T47D (cell line): ENCODE measurements around the gene EFR3B.

Experiments used
- DNase-seq, 2 experiments: peaks; one replicate each; pipeline versions ENCODE4 v3.0.0 to v3.0.0-alpha.2; 2011 to 2012; ENCODE audit warnings: low read depth in 1 of 2, low spot score in 1 of 2
- JUND ChIP-seq: IDR thresholded peaks from 2 replicates; pipeline ENCODE4 v1.6.1; 2012; ENCODE audit warnings: low read depth
- in situ Hi-C: cut with HindIII; loops from 2 replicates; pipeline ENCODE4 v1.10.0; 2016; ENCODE audit warnings: low sequenced_read_pairs, low pct_unique_long_range_greater_than_20kb

EFR3B gene

DNA sequence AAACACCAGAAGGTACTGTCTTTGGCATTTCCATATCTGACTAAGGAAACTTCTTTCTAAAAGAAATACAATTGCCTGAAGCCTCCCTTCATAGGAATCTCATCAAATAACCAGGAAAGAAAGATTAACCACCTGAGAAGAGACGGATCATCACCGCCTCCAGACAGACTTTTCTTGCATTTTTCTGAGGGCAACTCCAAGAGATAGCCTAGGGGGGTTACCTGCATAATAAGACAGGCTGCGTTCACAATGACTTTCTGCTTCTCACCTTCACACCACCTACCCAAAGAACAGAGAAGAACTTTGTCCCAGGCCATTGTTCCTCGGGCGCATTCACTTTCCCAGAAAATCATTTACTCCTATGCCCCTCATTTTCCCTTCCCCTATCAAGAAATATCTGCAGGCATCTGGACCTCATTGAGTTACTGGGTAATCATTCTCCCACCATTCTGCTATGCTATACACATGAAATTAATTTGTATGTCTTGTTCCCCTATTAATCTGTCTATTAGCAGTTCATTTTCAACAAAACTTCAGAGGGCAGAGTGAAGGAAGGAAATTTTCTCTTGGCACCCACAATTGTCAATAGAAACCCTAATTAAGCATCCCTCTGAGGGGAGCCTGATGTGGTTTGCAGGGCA, 134.8 kb downstream of the EFR3B start:
- TF ChIP-seq JUND = no peak
- DNase-seq = no peak
- in situ Hi-C loops = no loop called here

DNA sequence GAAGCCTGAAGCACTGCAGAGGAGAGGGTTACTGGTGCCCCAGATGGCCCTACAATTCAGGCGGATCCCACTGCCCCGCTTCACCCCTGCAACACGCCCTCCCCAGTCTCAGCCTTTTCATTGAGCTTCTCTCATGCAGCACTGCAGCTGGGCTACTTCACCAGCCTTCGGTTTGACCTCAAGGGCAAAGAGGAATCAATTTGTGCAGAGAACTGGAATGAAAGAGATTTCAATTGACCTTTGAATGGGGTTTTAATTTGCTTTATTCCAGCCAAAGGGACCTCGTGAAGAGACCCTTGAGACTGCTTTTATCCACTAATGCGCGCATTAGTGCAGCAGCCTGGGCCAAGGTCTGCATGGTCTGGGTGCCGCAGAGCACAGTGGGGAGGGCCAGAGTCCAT, 135.3 kb downstream of the EFR3B start:
- TF ChIP-seq JUND = no peak
- no peak for DNase-seq
- in situ Hi-C loops = no loop called here

DNA sequence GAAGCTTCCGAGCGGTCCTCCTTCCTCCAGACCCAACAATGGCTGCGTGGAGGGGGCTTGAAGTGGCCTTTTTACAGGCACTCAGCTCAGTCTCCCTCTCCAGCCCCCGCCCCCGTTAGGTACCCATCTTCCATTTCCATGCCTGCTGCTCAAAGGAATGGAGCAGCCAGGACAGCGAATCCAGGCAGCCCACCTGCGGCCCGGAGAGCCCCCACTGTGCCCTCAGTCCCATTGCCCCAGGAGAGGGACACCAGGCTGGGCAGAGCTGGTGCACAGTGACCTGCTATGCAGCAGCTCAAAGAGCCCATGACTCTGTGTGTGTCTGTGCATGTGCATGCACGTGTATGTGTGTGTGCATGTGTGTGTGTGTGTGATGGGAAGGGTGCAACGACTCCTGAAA, 137.1 kb downstream of the EFR3B start:
- TF ChIP-seq JUND = no peak
- in situ Hi-C loops = no loop called here
- DNase-seq = no peak

DNA sequence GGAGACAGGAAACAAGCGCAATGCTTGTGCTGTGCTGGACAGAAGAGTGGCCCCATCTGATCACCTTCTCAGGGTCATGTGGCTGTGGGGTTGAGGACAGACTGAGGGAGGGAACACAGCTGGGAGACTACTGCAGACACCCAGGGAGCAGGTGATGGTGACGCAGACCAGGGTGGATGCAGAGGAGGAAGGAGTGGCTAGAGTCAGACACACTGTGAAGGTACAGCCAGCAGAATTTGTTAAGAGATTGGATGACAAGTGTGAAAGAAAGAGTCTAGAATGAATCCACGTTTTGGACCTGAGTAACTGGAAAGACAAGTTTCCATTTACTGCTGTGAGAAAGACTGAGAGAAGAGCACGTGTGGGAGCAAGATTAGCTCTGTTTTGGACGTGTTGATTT, 142.4 kb downstream of the EFR3B start:
- TF ChIP-seq JUND = no peak
- DNase-seq = peak in 1 of 2 experiments; percentile 70
- in situ Hi-C loops = no loop called here

DNA sequence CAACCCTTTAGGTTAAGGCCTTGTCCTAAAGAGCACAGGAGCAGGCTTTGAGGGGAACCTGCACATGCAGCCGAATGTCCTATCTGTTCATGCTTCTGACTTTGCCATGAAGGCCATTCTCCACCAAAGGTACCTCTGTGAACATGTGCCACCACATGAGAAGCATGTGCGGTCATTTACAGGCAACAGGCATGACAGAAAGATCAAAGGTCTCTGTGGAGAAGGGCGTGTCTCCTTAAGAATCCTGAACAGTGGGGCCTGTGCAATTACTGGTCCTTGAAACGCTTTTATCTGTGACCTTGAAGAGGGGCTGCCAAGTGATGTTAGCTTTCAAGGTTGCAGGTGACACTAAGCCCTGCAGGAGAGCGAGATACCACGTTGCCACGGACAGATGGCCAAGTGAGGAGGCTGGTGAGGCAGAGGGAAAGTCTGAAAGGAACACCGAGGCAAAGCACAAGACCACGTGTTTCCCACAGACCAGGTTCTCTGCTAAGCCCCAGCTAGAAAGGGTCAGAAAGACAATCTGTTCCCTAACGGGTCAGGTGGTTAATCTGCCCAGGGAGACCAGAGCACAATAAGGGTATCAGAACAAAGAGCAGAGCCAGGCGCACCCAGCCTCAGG, 146.0 kb downstream of the EFR3B start:
- in situ Hi-C loops = no loop called here
- TF ChIP-seq JUND = no peak
- no peak for DNase-seq

DNA sequence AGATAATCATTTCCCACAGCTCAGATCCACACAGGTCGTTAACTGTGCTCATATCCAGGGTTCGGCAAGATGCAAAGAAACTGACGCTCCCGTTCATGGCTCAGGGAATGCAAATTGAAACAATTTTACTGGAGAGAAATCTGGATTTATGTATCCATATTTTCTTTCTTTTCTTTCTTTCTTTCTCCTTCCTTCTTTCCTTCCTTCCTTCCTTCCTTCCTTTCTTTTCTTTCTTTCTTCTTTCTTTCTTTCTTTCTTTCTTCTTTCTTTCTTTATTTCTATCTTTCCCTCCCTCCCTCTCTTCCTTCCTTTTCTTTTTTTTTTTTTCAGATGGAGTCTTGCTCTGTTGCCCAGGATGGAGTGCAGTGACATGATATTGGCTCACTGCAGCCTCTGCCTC, 146.5 kb downstream of the EFR3B start:
- in situ Hi-C loops = no loop called here
- no peak for DNase-seq
- TF ChIP-seq JUND = no peak

DNA sequence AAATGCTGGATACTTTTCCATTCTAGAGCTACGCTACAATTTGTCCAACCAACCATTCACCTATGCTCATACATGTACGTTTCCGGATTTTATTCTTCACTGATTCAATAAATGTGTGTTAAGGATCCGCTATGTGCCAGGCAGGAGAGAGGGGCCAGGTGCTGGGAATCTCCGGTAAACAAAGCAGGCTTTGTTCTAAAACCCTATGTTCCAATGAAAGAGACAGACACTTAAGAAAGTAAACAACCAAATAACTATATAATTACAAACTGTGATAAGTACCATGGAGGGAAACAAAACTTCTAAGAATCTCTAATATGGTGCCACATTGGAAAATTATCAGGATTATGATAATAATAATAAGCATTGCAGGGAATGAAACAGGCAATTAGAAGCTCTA, 148.7 kb downstream of the EFR3B start:
- in situ Hi-C loops = no loop called here
- TF ChIP-seq JUND = no peak
- DNase-seq = no peak

DNA sequence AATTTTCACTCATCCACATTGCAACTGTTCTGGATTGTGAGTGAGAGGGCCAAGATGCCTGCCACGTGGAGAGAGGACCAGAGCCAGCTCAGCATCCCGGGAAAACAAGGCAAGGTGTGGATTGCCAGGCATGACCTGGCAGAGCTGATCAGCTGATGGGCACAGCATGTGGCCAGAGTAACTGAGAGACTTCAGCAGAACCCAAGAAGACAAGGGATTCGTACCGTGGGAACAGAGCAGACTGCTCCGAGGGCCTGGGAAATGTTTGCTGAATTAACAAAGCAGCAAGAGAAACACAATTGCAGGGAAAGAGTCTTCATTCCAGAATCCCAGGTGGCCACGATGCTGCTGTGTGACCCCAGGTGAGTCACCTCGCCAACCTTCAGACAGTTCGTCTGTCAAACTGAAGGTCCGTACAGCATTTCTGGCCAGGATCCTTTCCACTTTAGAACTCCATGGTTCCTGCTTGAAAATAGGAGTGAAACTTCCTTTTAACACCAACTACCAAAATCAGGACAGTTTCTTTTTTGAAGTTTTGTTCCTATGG, 152.8 kb downstream of the EFR3B start:
- no peak for TF ChIP-seq JUND
- DNase-seq = no peak
- in situ Hi-C loops = no loop called here

DNA sequence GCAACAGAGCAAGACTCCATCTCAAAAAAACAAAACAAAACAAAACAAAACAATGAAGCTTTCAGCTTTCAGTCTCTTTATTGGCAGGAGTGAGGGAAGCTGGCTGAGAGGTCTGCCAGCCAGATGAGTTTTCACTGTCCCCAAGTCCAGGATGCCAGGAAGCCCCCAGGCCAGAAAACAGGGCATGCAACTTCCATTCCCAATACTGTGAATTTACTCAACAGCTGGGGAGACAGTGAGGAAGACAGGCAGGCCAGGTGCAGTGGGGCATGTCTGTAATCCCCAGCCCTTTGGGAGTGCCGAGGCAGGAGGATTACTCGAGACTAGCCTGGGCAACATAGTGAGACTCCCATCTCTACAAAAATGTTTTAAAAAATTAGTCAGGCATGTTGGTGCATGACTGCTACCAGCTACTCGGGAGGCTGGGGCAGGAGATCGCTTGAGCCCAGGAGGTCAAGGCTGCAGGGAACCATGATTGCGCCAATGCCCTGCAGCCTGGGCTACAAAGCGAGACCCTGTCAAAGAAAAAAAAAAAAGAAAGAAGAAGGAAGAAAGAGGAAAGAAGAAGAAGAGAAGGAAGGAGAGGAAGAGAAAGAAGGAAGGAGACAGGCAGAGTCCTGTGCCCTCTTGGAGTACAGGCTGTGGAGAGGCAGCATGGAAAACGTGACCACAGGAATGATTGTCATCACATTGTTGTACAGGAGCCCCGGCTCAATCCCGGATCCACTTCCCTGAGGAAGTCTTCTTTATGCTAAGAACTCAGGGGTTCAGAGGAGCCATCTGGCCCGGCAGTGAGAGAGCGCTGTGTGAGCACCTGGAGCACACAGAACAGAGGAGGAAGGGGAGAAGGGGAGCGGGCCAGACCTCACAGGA, 155.7 kb downstream of the EFR3B start:
- TF ChIP-seq JUND = no peak
- in situ Hi-C loops = no loop called here
- no peak for DNase-seq

DNA sequence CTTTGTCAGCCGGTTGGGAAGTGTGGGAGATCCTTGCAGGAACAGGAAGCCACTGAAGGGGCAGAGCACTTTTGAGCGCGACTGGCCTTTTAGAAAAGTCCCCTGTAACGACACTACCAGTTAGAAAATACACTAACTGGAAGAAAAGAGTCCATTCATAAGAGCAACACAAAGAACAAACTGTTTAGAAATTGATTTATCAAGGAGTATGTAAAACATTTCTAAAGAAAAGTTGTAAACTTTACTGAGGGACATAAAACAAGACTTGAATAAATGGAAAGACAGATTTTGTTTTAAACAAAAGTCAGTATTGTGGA, 156.3 kb downstream of the EFR3B start:
- in situ Hi-C loops = no loop called here
- no peak for DNase-seq
- TF ChIP-seq JUND = no peak

DNA sequence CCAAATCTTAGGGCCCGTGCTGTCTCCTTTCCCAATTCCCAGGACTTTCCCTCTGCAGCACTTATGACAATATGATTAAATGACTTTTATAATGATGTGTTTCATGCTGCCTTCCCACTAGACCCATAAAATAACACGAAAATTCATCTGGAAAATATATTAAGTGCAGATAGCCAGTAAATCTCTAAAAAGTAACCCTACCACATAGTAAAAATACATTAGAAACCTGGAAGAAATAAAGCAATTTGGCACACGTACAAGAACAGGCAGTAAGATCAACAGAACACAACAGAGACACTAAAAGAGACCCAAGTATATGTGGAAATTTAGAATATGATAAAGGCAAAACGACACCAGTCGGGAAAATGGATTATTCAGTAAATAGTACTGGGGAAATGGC, 156.7 kb downstream of the EFR3B start:
- in situ Hi-C loops = no loop called here
- no peak for TF ChIP-seq JUND
- DNase-seq = no peak

DNA sequence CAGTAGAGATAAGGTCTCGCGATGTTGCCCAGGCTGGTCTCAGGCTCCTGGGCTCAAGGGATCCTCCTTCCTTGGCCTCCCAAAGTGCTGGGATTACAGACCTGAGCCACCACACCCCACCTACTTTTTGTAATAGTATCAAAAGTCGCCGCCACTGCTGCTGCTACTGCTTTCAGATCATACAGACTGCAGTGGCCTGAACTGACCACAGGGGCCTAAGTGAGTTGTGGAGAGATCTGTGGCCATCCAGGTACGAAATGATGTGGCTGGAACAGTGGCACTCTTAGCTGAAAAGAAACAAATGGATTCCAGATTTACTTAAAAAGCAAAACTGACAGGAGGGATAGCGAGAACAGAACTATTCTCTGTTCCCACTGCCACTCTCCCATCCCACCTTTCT, 159.4 kb downstream of the EFR3B start:
- no peak for TF ChIP-seq JUND
- in situ Hi-C loops = no loop called here
- DNase-seq = peak; percentile 28 to 33

DNA sequence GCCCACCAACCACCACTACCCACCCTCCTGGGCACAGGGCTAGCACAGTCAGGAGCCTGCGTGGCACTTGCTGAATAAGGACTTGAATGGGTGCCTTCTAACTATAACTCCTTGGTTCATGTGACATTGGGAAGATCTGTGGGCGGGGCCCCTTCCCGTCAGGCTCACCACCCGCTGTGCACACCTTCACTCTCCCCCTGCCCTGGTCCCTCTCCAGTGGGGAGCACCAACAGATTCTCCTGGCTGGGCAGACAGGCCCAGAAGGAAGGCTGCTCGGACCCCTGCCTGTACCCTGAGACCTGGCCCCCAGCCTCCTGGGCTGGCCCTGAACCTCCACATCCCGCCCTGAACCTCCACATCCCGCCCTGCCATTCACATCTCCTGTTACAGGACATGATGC, 159.9 kb downstream of the EFR3B start:
- no peak for TF ChIP-seq JUND
- no peak for DNase-seq
- in situ Hi-C loops = no loop called here
